DND-41 (cell line): ENCODE data around the gene SPACA4.

Experiments
- ATAC-seq: fragments of 200-7000 bp; cut with Tn5 transposase; 3 replicates; pipeline ENCODE4 v1.9.1; 2021; ENCODE audit warnings: low read depth; ENCODE audit not compliant: insufficient read depth
- DNase-seq: peaks from one replicate; pipeline ENCODE4 v3.0.0-alpha.2; 2020
- H2AFZ ChIP-seq: 2 replicates; pipeline ENCODE4 v1.6.0; 2012; ENCODE audit warnings: low read depth, low read length
- H3K27ac ChIP-seq: 2 replicates; pipeline ENCODE4 v1.5.1; 2012; ENCODE audit warnings: low read length, inconsistent platforms
- H3K27me3 ChIP-seq: fragments of 200-600 bp; sonication (generic); 2 replicates; pipeline ENCODE4 v1.6.0; 2012; ENCODE audit warnings: low read length, mild to moderate bottlenecking, inconsistent platforms; ENCODE audit not compliant: insufficient read depth, poor library complexity
- H3K36me3 ChIP-seq: 2 replicates; pipeline ENCODE4 v1.5.1; 2012; ENCODE audit warnings: low read length, inconsistent platforms; ENCODE audit not compliant: insufficient read depth
- H3K4me1 ChIP-seq: 2 replicates; pipeline ENCODE4 v1.5.1; 2012; ENCODE audit warnings: mild to moderate bottlenecking, low read length; ENCODE audit not compliant: insufficient read depth
- H3K4me2 ChIP-seq: 2 replicates; pipeline ENCODE4 v1.6.0; 2012; ENCODE audit warnings: mild to moderate bottlenecking, moderate library complexity, low read length, inconsistent platforms; ENCODE audit not compliant: insufficient read depth
- H3K4me3 ChIP-seq, 2 experiments: fragments of 200-600 bp in 1 of 2; shearing (Covaris generic) in 1 of 2; 2 replicates each; pipeline ENCODE4 v1.5.1; 2012 to 2016; ENCODE audit warnings: inconsistent platforms in 2 of 2, low read length in 2 of 2, mild to moderate bottlenecking in 2 of 2, low read depth in 1 of 2, moderate library complexity in 1 of 2
- H3K79me2 ChIP-seq: 2 replicates; pipeline ENCODE4 v1.6.0; 2012; ENCODE audit warnings: low read length, inconsistent platforms; ENCODE audit not compliant: insufficient read depth
- H3K9ac ChIP-seq: 2 replicates; pipeline ENCODE4 v1.6.0; 2012; ENCODE audit warnings: low read depth, mild to moderate bottlenecking, inconsistent platforms, low read length, moderate library complexity
- H3K9me3 ChIP-seq: 2 replicates; pipeline ENCODE4 v1.5.1; 2012; ENCODE audit warnings: low read length, moderate library complexity, mild to moderate bottlenecking, inconsistent platforms; ENCODE audit not compliant: insufficient read depth, severe bottlenecking
- H4K20me1 ChIP-seq: 2 replicates; pipeline ENCODE4 v1.6.0; 2012; ENCODE audit warnings: low read length; ENCODE audit not compliant: insufficient read depth
- CTCF ChIP-seq: IDR thresholded peaks from 2 replicates; pipeline ENCODE4 v1.5.1; 2012; ENCODE audit warnings: borderline replicate concordance, low read length, moderate library complexity, mild to moderate bottlenecking; ENCODE audit not compliant: poor library complexity, severe bottlenecking; ENCODE audit errors: extremely low read depth
- EZH2 ChIP-seq: IDR thresholded peaks from 3 replicates; pipeline ENCODE4 v1.6.1; 2012; ENCODE audit warnings: borderline replicate concordance, low read depth, mild to moderate bottlenecking, moderate library complexity, low read length, inconsistent platforms; ENCODE audit not compliant: severe bottlenecking

SPACA4 gene

GRCh38 chr19:48654299-48655059 is 47.9 kb downstream of the SPACA4 start:
- peak overlapping the region; percentile 25; the same call in 1 of the 2 replicates for H3K9ac ChIP-seq
- peak overlapping the region; percentile 58 for H3K27ac ChIP-seq

GRCh38 chr19:48656840-48657474 is 50.4 kb downstream of the SPACA4 start:
- TF ChIP-seq EZH2 (no peak), CTCF (no peak)

More at GRCh38 chr19:48654299-48655059, 47.9 kb downstream of the SPACA4 start:
- H3K4me2 ChIP-seq, result no peak overlapping the region
- H3K79me2 ChIP-seq, result no peaks in the 10 kb centered on the region
- H3K4me1 ChIP-seq, result peaks cover 14% of the 10 kb centered on the region
- ATAC-seq (peak; percentile 80), DNase-seq (peak; percentile 75)
- H4K20me1 ChIP-seq, result no peaks in the 10 kb centered on the region
- H2AFZ ChIP-seq, result peak overlapping the region; percentile 57
- H3K36me3 ChIP-seq, result no peaks in the 10 kb centered on the region
- TF ChIP-seq EZH2 (no peak), CTCF (no peak)
- no peak overlapping the region for H3K4me3 ChIP-seq
- no peaks in the 10 kb centered on the region for H3K27me3 ChIP-seq
- no peaks in the 10 kb centered on the region for H3K9me3 ChIP-seq

More at GRCh38 chr19:48656840-48657474, 50.4 kb downstream of the SPACA4 start:
- DNase-seq (no peak), ATAC-seq (no peak)
- Histone ChIP-seq H3K27me3 (no peaks in the 10 kb centered on the region), H3K27ac (no peak overlapping the region), H2AFZ (no peak overlapping the region), H3K9me3 (no peaks in the 10 kb centered on the region), H3K4me2 (no peak overlapping the region), H4K20me1 (no peaks in the 10 kb centered on the region), H3K36me3 (no peaks in the 10 kb centered on the region), H3K79me2 (no peaks in the 10 kb centered on the region), H3K4me3 (no peak overlapping the region), H3K9ac (no peak overlapping the region), H3K4me1 (peaks cover 29% of the 10 kb centered on the region)
